Measurements from ENCODE around the gene PKP3.

DNA sequence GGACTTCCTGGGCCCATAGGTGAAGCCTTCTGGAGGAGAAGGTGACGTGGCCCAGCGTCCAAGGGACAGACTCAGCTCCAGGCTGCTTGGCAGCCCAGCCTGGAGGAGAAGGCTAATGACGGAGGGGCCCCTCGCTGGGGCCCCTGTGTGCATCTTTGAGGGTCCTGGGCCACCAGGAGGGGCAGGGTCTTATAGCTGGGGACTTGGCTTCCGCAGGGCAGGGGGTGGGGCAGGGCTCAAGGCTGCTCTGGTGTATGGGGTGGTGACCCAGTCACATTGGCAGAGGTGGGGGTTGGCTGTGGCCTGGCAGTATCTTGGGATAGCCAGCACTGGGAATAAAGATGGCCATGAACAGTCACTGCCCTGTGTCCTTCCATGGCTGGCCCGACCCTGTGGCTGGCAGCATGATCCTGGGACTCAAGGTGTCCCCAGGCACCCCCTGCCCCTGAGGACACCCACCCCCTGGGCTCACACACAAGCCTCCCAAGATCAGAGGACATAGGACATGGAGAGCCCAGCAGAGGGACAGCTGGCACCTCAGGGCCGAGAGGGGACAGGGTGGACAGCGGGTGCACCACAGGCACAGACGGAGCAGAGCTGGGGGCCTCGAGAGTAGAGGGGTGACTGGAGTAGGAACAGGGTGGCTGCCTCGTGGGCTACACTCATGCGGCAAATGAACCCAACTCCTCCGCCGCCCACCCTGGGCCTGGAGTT is 10.7 kb downstream of the PKP3 start:
- TF ChIP-seq, protein P1, sequence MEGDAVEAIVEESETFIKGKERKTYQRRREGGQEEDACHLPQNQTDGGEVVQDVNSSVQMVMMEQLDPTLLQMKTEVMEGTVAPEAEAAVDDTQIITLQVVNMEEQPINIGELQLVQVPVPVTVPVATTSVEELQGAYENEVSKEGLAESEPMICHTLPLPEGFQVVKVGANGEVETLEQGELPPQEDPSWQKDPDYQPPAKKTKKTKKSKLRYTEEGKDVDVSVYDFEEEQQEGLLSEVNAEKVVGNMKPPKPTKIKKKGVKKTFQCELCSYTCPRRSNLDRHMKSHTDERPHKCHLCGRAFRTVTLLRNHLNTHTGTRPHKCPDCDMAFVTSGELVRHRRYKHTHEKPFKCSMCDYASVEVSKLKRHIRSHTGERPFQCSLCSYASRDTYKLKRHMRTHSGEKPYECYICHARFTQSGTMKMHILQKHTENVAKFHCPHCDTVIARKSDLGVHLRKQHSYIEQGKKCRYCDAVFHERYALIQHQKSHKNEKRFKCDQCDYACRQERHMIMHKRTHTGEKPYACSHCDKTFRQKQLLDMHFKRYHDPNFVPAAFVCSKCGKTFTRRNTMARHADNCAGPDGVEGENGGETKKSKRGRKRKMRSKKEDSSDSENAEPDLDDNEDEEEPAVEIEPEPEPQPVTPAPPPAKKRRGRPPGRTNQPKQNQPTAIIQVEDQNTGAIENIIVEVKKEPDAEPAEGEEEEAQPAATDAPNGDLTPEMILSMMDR (IDR thresholded peaks at IDR 0.05) = no peak
- TF ChIP-seq EP300 (IDR thresholded peaks at IDR 0.05) = no peak
- no peak for TF ChIP-seq POLR2A (IDR thresholded peaks at IDR 0.05)

Measured in upper lobe of left lung (tissue), 4 donors.